ENCODE results near the gene STAM. TPM values are rescaled to one million over a fixed set of nuclear protein-coding genes. Genes with fewer than 3 reads are reported as not detected.

The STAM gene
- total and polyA plus RNA-seq, 7 donors: 5.4 to 19.3 (median 13.7) TPM

DNA sequence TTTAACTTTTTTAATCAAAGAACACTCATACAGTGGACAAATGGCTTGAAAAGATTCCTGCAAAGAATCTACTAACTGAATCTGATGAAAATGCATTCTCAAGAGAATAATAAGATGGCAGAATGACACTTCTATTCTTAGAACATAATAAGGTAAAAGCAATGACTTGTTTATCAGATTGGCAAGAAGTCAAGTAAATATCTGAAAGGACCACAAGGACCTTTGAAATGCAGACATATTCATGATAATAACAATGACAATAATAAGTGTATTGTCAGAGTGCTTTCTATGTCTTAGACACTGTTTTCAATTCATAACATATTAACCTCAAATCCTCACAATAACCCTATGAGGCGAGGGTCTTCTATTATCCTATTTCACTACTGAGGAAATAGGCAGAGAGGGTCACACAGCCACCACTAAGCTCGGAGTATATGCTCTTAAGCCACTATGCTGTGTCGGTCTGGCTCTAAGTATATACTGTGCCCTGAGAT, 37.4 kb upstream of the STAM start:
- WGBS, 2 donors: 15 to 64% methylated on average over 3 of the region's 3 CpGs
- peaks cover 0 to 12% (median 6%) of the 10 kb centered on the region in 4 donors for H3K36me3 ChIP-seq
- no peaks in the 10 kb centered on the region for H3K9me3 ChIP-seq
- no peak for DNase-seq
- intact Hi-C loops (cut with DNase I): loop anchor here (1.0 to 5.0 kb wide), 3 partner anchors 36 to 611 kb away; partner anchors contain the start of gene STAM
- no peaks in the 10 kb centered on the region for H3K27me3 ChIP-seq
- no peak overlapping the region for H3K4me3 ChIP-seq
- H3K4me1 ChIP-seq: peaks cover 0 to 15% (median 9%) of the 10 kb centered on the region in 4 donors
- H3K27ac ChIP-seq: no peak overlapping the region
- TF ChIP-seq, protein P1, sequence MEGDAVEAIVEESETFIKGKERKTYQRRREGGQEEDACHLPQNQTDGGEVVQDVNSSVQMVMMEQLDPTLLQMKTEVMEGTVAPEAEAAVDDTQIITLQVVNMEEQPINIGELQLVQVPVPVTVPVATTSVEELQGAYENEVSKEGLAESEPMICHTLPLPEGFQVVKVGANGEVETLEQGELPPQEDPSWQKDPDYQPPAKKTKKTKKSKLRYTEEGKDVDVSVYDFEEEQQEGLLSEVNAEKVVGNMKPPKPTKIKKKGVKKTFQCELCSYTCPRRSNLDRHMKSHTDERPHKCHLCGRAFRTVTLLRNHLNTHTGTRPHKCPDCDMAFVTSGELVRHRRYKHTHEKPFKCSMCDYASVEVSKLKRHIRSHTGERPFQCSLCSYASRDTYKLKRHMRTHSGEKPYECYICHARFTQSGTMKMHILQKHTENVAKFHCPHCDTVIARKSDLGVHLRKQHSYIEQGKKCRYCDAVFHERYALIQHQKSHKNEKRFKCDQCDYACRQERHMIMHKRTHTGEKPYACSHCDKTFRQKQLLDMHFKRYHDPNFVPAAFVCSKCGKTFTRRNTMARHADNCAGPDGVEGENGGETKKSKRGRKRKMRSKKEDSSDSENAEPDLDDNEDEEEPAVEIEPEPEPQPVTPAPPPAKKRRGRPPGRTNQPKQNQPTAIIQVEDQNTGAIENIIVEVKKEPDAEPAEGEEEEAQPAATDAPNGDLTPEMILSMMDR (IDR thresholded peaks at IDR 0.05): no peak
- TF ChIP-seq POLR2A (IDR thresholded peaks at IDR 0.05) (no peak), EP300 (IDR thresholded peaks at IDR 0.05) (no peak), POLR2AphosphoS5 (IDR thresholded peaks at IDR 0.05) (no peak)

DNA sequence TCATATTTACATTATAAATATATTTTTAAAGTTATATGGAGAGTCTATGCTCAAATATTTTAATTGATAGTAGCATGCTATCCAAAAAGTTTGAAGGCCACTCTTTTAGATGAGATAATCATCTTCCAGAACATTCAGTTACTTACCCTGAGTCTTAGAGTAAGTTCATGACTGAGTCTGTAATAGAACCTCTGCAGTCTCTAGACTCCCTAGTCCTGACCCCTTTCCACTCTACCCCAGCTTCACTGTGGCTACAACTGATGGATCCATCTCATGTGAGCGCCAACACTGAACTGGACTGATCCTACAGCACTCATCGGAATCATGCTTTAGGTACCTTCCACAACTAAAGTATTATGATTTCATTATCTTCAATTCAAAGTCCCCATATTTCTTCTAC, 36.9 kb upstream of the STAM start:
- intact Hi-C loops (cut with DNase I): loop anchor here (1.0 to 5.0 kb wide), 3 partner anchors 35 to 610 kb away; partner anchors contain the start of gene STAM
- H3K9me3 ChIP-seq: no peaks in the 10 kb centered on the region
- H3K36me3 ChIP-seq: peaks cover 0 to 12% (median 6%) of the 10 kb centered on the region in 4 donors
- H3K4me3 ChIP-seq: no peak overlapping the region
- TF ChIP-seq POLR2AphosphoS5 (IDR thresholded peaks at IDR 0.05): no peak
- TF ChIP-seq, protein P1 (IDR thresholded peaks at IDR 0.05): no peak
- no peak for TF ChIP-seq POLR2A (IDR thresholded peaks at IDR 0.05)
- TF ChIP-seq EP300 (IDR thresholded peaks at IDR 0.05): no peak
- WGBS, 2 donors: 39 to 63% methylated on average over 2 of the region's 2 CpGs
- no peak for DNase-seq
- H3K4me1 ChIP-seq: peaks cover 0 to 15% (median 9%) of the 10 kb centered on the region in 4 donors
- H3K27me3 ChIP-seq: no peaks in the 10 kb centered on the region
- no peak overlapping the region for H3K27ac ChIP-seq

DNA sequence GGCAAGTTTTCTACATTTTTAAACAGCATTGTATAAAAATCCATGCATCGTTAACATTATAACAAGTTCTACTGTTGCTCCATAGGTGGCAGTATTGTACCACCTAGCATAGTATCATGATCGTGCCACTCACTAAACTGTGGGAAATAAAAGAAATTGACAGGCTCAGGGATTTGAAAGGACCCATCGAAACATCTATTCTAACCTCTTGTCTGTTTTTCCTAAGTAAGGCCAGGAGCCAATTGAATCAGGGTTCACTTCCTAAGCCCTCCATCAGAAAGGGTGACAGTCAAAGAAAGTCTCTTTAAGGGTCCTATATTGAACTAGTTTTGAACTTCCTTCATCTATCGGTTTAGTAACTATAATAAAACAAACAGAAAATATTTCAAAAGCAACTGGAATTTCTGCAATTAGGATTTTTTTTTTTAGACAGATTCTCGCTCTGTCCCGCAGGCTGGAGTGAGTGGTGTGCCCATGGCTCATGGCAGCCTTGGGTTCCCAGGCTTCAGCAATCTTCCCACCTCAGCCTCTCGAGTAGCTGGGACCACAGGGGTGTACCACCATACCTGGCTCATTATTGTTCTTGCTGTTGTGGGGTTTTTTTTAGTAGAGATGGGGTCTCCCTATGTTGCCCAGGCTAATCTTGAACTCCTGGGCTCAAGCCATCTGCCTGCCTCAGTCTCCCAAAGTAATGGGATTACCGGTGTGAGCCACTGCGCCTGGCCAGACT, 36.2 kb upstream of the STAM start:
- intact Hi-C loops (cut with DNase I): loop anchor here (1.0 to 5.0 kb wide), 3 partner anchors 35 to 610 kb away; partner anchors contain the start of gene STAM
- Histone ChIP-seq H3K36me3 (peaks cover 0 to 11% (median 4%) of the 10 kb centered on the region in 4 donors), H3K27ac (peak overlapping the region in 2 of 4 donors; percentile 24 to 27), H3K4me3 (no peak overlapping the region), H3K9me3 (no peaks in the 10 kb centered on the region), H3K4me1 (peaks cover 0 to 15% (median 9%) of the 10 kb centered on the region in 4 donors), H3K27me3 (no peaks in the 10 kb centered on the region)
- 55 to 61% methylated on average over 9 of the region's 9 CpGs for WGBS, 2 donors
- no peak for DNase-seq
- TF ChIP-seq POLR2AphosphoS5 (IDR thresholded peaks at IDR 0.05): no peak
- TF ChIP-seq, protein P1 (IDR thresholded peaks at IDR 0.05): peak; percentile 72 to 87 (median 78)

DNA sequence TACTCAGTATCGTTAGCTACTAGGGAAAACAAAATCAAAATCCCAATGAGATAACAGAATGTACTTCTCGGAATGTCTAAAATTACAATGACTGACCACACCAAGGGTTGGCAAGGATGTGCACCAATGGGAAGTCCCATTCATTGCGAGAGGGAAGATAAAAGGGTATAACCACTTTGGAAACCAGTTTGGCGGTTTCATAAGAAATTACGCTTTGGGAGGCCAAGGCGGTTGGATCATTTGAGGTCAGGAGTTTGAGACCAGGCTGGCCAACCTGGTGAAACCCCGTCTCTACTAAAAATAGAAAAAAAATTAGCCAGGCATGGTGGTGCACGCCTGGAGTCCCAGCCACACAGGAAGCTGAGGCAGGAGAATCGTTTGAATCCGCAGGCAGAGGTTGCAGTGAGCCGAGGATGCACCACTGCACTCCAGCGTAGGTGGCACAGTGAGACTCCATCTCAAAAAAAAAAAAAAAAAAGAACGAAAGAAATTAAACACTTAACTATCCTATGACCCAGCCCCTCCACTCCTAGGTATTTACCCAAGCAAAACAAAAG, 34.4 kb upstream of the STAM start:
- no peak for DNase-seq

More for the DNA sequence above, 34.4 kb upstream of the STAM start:
- TF ChIP-seq, protein P1 (IDR thresholded peaks at IDR 0.05): no peak
- TF ChIP-seq POLR2A (IDR thresholded peaks at IDR 0.05): no peak
- TF ChIP-seq EP300 (IDR thresholded peaks at IDR 0.05): no peak
- TF ChIP-seq POLR2AphosphoS5 (IDR thresholded peaks at IDR 0.05): no peak
- intact Hi-C loops (cut with DNase I): loop anchor here (5.0 kb wide), 3 partner anchors 33 to 628 kb away; partner anchors contain the start of gene STAM
- H3K4me3 ChIP-seq: no peak overlapping the region
- peaks cover 0 to 16% (median 13%) of the 10 kb centered on the region in 4 donors for H3K4me1 ChIP-seq
- H3K36me3 ChIP-seq: peaks cover 0 to 6% (median 0%) of the 10 kb centered on the region in 4 donors
- H3K9me3 ChIP-seq: no peaks in the 10 kb centered on the region
- 92 to 93% methylated on average over 13 of the region's 13 CpGs for WGBS, 2 donors
- no peak overlapping the region for H3K27ac ChIP-seq
- no peaks in the 10 kb centered on the region for H3K27me3 ChIP-seq
